PC-3 (cell line): Measurements from ENCODE around the gene TMEM17.
"Not testable (repeated sequence)": the region's sequence is repeated elsewhere in the genome, so short reads cannot be mapped to it uniquely, and the experiment has no call there.

ENCODE experiments used
- EZH2 ChIP-seq: fragments of 300-600 bp; sonication (generic); IDR thresholded peaks from one replicate; pipeline ENCODE4 v1.6.1; 2017; ENCODE audit warnings: antibody characterized with exemption, mild to moderate bottlenecking, low read length; ENCODE audit not compliant: unreplicated experiment
- EZH2phosphoT487 ChIP-seq: fragments of 300-600 bp; sonication (generic); IDR thresholded peaks from 2 replicates; pipeline ENCODE4 v1.6.1; 2018; ENCODE audit warnings: mild to moderate bottlenecking, antibody characterized with exemption, low read length, borderline replicate concordance
- TF ChIP-seq, protein P1 (sequence below): fragments of 300-600 bp; sonication (generic); conservative IDR thresholded peaks from 2 replicates; pipeline ENCODE4 v1.5.1; 2017; ENCODE audit warnings: antibody characterized with exemption, low read depth, mild to moderate bottlenecking, low read length

DNA sequence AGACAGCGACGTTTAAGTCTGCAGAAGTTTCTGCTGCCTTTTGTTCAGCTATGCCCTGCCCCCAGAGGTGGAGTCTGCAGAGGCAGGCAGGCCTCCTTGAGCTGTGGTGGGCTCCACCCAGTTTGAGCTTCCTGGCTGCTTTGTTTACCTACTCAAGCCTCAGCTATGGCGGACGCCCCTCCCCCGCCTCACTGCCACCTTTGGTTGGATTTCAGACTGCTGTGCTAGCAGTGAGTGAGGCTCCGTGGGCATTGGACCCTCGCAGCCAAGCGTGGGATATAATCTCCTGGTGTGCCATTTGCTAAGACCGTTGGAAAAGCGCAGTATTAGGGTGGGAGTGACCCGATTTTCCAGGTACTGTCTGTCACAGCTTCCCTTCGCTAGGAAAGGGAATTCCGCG is 15.1 kb upstream of the TMEM17 start:
- TF ChIP-seq, protein P1, sequence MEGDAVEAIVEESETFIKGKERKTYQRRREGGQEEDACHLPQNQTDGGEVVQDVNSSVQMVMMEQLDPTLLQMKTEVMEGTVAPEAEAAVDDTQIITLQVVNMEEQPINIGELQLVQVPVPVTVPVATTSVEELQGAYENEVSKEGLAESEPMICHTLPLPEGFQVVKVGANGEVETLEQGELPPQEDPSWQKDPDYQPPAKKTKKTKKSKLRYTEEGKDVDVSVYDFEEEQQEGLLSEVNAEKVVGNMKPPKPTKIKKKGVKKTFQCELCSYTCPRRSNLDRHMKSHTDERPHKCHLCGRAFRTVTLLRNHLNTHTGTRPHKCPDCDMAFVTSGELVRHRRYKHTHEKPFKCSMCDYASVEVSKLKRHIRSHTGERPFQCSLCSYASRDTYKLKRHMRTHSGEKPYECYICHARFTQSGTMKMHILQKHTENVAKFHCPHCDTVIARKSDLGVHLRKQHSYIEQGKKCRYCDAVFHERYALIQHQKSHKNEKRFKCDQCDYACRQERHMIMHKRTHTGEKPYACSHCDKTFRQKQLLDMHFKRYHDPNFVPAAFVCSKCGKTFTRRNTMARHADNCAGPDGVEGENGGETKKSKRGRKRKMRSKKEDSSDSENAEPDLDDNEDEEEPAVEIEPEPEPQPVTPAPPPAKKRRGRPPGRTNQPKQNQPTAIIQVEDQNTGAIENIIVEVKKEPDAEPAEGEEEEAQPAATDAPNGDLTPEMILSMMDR = not testable (repeated sequence)
- not testable (repeated sequence) for TF ChIP-seq EZH2, EZH2phosphoT487
